HG02852 (cell line): ENCODE data around the gene ZNF799.
"Not testable (repeated sequence)": the region's sequence is repeated elsewhere in the genome, so short reads cannot be mapped to it uniquely, and the experiment has no call there.

ENCODE experiments used
- ATAC-seq: cut with Tn5 transposase; IDR thresholded peaks from one replicate; pipeline ENCODE4 v1.9.1; 2021; ENCODE audit warnings: mild to moderate bottlenecking, moderate library complexity; ENCODE audit not compliant: unreplicated experiment

The ZNF799 gene

DNA sequence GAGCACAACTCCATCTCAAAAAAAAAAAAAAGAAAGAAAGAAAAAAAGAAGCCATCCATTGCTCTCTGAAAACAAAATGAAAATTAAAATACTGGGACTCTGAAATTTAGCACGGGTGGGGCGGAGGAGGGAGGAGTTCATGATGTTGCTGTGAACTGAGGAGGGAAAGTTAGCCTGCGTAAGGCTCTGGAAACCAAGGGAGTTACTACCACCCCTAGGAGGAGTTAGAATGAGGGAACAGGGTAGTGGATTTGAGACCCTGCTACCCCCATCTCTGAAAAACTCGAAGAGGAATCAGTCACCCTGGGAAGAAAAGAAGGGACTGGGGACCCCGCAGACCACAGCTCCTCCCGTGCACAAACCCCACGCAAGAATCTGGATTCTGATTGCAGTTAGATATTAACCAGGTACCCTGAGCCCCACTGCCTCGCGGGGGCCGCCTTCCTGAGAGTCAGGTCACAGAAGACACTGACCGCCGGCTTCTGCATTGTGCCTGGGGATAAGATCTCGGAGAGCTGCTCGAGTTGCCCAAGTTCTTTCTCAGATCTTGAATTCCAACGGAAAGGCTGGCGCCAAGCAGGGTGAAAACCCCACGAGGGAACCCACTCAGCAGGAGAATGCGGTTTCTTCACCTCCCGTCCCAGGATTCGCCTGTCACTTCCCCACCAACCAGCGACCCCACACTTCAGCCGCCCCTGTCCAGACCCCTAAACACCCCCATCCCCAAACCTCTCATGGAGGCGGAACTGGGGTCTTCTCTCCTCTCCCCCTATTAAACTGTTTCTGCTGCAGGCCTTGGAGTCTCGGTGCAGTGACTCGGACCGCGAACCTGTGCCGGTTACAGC lies 36.5 kb downstream of the ZNF799 start:
- ATAC-seq: no peak

DNA sequence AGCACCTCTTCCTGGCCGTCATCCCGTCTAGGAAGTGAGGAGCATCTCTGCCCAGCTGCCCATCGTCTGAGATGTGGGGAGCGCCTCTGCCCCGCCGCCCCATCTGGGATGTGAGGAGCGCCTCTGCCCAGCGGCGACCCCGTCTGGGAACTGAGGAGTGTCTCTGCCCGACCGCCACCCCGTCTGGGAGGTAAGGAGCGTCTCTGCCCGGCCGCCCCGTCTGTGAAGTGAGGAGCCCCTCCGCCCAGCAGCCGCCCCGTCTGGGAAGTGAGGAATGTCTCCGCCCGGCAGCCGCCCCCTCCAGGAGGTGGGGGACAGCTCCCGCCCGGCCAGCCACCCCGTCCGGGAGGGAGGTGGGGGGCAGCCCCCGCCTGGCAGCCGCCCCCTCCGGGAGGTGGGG lies 38.8 kb downstream of the ZNF799 start:
- not testable (repeated sequence) for ATAC-seq

DNA sequence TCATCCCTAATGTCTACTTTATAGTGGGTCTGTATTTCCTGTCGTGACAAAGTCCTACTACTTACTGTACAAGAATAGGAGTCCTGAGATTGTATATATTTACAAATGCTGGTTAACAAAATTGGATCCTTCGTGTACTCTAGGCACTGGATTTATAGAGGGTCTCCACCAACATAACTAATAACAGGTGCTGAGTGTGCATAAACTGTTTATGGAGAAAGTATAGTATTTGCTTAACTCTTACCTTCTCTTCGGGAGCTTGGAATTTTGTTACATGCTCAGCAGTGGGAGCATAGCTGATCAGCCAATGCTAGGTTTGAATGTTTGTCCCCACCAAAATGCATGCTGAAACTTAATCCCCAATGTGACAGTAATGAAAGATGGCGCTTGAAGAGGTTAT lies 47.7 kb downstream of the ZNF799 start:
- ATAC-seq: no peak

DNA sequence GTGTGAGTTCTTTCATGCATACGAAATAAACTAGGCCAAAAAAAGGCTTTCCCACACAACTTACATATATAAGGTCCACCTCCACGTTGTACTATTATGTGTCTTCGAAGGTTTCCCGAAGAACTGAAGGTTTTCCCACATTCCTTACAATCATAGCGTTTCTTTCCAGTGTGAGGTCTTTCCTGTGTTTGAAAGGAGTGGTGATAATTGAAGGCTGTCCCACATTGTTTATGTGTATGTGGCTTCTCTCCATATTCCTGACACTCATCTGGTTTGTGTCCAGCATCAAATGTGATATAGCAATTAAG lies 50.2 kb downstream of the ZNF799 start:
- no peak for ATAC-seq

DNA sequence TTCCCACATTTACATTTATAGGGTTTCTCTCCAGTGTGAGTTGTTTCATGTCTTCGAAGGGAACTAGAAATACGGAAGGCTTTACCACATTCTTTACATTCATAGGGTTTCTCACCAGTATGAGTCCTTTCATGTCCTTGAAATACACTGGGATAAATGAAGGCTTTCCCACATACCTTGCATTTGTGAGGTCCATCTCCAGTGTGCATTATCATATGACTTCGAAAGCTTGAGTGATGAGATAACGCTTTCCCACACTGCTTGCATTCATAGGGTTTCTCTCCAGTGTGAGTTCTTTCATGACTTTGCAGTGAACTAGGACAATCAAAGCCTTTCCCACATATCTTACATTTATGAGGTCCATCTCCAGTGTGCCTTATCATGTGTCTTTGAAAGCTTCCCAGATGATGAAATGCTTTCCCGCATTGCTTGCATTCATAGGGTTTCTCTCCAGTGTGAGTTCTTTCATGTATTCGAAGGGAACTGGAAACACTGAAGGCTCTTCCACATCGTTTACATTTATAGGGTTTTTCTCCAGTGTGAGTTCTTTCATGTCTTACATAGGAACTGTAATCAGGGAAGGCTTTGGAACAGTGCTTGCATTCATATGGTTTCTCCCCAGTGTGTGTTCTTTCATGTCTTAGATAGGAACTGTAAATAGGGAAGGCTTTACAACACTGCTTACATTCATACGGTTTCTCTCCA lies 50.7 kb downstream of the ZNF799 start:
- no peak for ATAC-seq

DNA sequence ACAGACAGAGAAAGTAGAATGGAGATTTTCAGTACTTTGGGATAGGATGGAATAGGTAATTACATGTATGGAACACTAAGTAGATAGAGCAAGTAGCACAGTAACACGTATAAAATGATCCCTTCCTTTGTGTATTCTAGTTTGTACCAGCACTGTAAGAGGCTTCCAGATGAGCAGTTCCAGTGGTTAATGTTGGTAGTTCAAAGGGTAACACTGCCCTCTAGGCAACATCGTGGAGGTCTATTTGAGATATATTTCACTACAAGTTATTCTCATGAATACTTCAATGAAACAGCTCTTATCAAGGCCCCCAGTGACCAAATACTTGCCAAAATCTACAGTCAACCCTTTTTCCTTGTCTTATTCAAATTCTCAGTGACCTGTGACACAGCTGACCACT lies 54.2 kb downstream of the ZNF799 start:
- no peak for ATAC-seq

DNA sequence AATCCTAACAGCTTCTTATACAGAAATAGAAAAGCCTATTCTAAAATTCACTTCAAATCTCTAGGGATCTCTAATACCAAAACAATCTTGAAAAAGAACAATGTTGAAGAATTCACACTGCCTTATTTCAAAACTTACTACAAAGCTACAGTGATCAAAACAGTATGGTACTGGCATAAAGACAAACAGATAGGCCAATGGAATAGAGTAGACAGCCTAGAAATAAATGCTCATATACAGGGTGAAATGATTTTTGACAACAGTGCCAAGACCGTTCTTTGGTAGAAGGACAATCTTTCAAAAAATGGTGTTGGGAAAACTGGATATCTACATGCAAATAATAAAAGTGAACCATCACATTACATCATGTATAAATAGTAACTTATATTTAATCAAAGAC lies 55.9 kb downstream of the ZNF799 start:
- ATAC-seq: no peak
